K562 (cell line): ENCODE measurements around the gene PLCB1. TPM values are rescaled to one million over a fixed set of nuclear protein-coding genes. Genes with fewer than 3 reads are reported as not detected.

ENCODE experiments used
- ATAC-seq: fragments of 200-7000 bp; cut with Tn5 transposase; 3 replicates; pipeline ENCODE4 v1.9.1; 2020; ENCODE audit warnings: moderate library complexity
- BruUV-seq: library from RNA; stranded (reverse); fragments of 400-500 nt; replicated peaks from 2 replicates; lab custom pipeline; 2021; lab: Mats Ljungman, UMichigan
- CTCF ChIA-PET: fragments of 300-600 bp; formaldehyde crosslinking; extraction: SDS; loops from one replicate; lab custom pipeline; 2021; ENCODE audit warnings: low intra/inter-chr PET ratio; lab: Yijun Ruan, JAX
- POLR2A ChIA-PET: fragments of 300-600, 350-650 bp; sonication (Branson Sonifier 250); formaldehyde crosslinking; extraction: SDS; loops from one replicate; lab custom pipeline; 2021; ENCODE audit warnings: antibody characterized with exemption, inconsistent platforms; lab: Yijun Ruan, JAX
- DNase-seq, 4 experiments: peaks; one replicate each; pipeline versions ENCODE4 v3.0.0 to v3.0.0-alpha.2; 2011 to 2018; ENCODE audit warnings: low spot score in 3 of 4, mixed read lengths in 3 of 4; ENCODE audit errors: extremely low read depth in 1 of 4
- FAIRE-seq: peaks from 2 replicates; lab custom pipeline; 2011; peaks lifted over from hg19 to GRCh38; lab: Jason Lieb, UNC
- H2AFZ ChIP-seq: 2 replicates; pipeline ENCODE4 v1.6.0; 2011; ENCODE audit warnings: low read depth, low read length, control low read depth, inconsistent platforms
- H3K27ac ChIP-seq: fragments of 200-600 bp; 3 replicates; pipeline ENCODE4 v1.8.0; 2011; ENCODE audit warnings: low read depth, mild to moderate bottlenecking, control low read depth, inconsistent platforms, low read length, moderate library complexity, mixed read lengths; ENCODE audit errors: extremely low read depth
- H3K27me3 ChIP-seq, 2 experiments: fragments of 300-600 bp in 1 of 2; 2 replicates in 1 of 2; 3 replicates in 1 of 2; pipeline versions ENCODE4 v1.6.0 to v1.8.0; 2011; ENCODE audit warnings: inconsistent platforms in 2 of 2, low read length in 2 of 2, mild to moderate bottlenecking in 1 of 2, mixed read lengths in 1 of 2, moderate library complexity in 1 of 2; ENCODE audit not compliant: control insufficient read depth in 2 of 2, insufficient read depth in 2 of 2
- H3K36me3 ChIP-seq: fragments of 300-600 bp; 3 replicates; pipeline ENCODE4 v1.8.0; 2011; ENCODE audit warnings: mild to moderate bottlenecking, low read length, inconsistent platforms; ENCODE audit not compliant: control insufficient read depth, insufficient read depth
- H3K4me1 ChIP-seq, 2 experiments: fragments of 200-600 bp in 1 of 2; replicated peaks in 1 of 2; 2 replicates in 1 of 2; 3 replicates in 1 of 2; pipeline versions ENCODE4 v1.5.1 to v1.8.0; 2011; ENCODE audit warnings: inconsistent platforms in 2 of 2, low read length in 2 of 2, mild to moderate bottlenecking in 1 of 2, mixed read lengths in 1 of 2, moderate library complexity in 1 of 2; ENCODE audit not compliant: control insufficient read depth in 2 of 2, insufficient read depth in 2 of 2
- H3K4me2 ChIP-seq: 2 replicates; pipeline ENCODE4 v1.6.1; 2011; ENCODE audit warnings: low read length, control low read depth, inconsistent platforms, mixed read lengths; ENCODE audit not compliant: insufficient read depth
- H3K4me3 ChIP-seq: fragments of 200-600 bp; sonication (generic), shearing (Covaris generic); 2 replicates; pipeline ENCODE4 v1.5.1; 2016; ENCODE audit warnings: control low read depth, inconsistent platforms
- H3K79me2 ChIP-seq: fragments of 200-600 bp; 3 replicates; pipeline ENCODE4 v1.8.0; 2011; ENCODE audit warnings: low read length, inconsistent platforms; ENCODE audit not compliant: control insufficient read depth, insufficient read depth
- H3K9ac ChIP-seq, 2 experiments: 2 replicates each; pipeline versions ENCODE4 v1.6.0 to v1.6.1; 2011; ENCODE audit warnings: low read depth in 2 of 2, low read length in 2 of 2, control low read depth in 1 of 2, inconsistent platforms in 1 of 2, mild to moderate bottlenecking in 1 of 2, mixed read lengths in 1 of 2; ENCODE audit not compliant: insufficient read depth in 1 of 2
- H3K9me1 ChIP-seq: one replicate; pipeline ENCODE4 v1.6.0; 2011; ENCODE audit warnings: inconsistent platforms, mild to moderate bottlenecking, low read length, moderate library complexity; ENCODE audit not compliant: control insufficient read depth, insufficient read depth
- H3K9me3 ChIP-seq: replicated peaks from 2 replicates; pipeline ENCODE4 v1.5.1; 2011; ENCODE audit warnings: low read depth, low read length, inconsistent platforms; ENCODE audit not compliant: control insufficient read depth, insufficient read depth
- H4K20me1 ChIP-seq: replicated peaks from 2 replicates; pipeline ENCODE4 v1.6.1; 2011; ENCODE audit warnings: low read length, inconsistent platforms, mixed read lengths; ENCODE audit not compliant: control insufficient read depth, insufficient read depth
- BCOR ChIP-seq: fragments of 450-650 bp; IDR thresholded peaks from 2 replicates; pipeline ENCODE4 v1.6.1; 2016
- BMI1 ChIP-seq: fragments of 150-350 bp; IDR thresholded peaks from 2 replicates; pipeline ENCODE4 v1.6.1; 2014; ENCODE audit warnings: low read length
- FOXM1 ChIP-seq, 2 experiments: fragments of 450-650 bp in 1 of 2; sonication (generic) in 1 of 2; formaldehyde crosslinking in 1 of 2; IDR thresholded peaks; 2 replicates each; pipeline versions ENCODE4 v1.6.1 to v1.9.0; 2017 to 2022; ENCODE audit warnings: low read depth in 2 of 2, mild to moderate bottlenecking in 2 of 2, missing genetic modification reagents in 1 of 2, moderate library complexity in 1 of 2
- GATA2 ChIP-seq: sonication (generic); formaldehyde crosslinking; IDR thresholded peaks from 2 replicates; pipeline ENCODE4 v1.4.0; 2020; ENCODE audit warnings: mild to moderate bottlenecking, missing genetic modification reagents
- MEIS2 ChIP-seq: fragments of 450-650 bp; IDR thresholded peaks from 2 replicates; pipeline ENCODE4 v1.6.1; 2014; ENCODE audit warnings: mild to moderate bottlenecking; ENCODE audit not compliant: partially characterized antibody
- MYC ChIP-seq, 2 experiments: fragments of 250-450 bp in 1 of 2; sonication (Bioruptor Pico) in 1 of 2; IDR thresholded peaks; 2 replicates each; pipeline versions ENCODE4 v1.5.1 to v1.6.1; 2012 to 2021; ENCODE audit warnings: low read depth in 2 of 2, borderline replicate concordance in 1 of 2, improper control_type of control experiment in 1 of 2, low read length in 1 of 2, mild to moderate bottlenecking in 1 of 2, moderate library complexity in 1 of 2
- NCOA2 ChIP-seq, 2 experiments: fragments of 450-650 bp; IDR thresholded peaks; 2 replicates each; pipeline ENCODE4 v1.6.1; 2018; ENCODE audit warnings: mild to moderate bottlenecking in 2 of 2, moderate library complexity in 1 of 2; ENCODE audit not compliant: partially characterized antibody in 2 of 2
- NFYB ChIP-seq: IDR thresholded peaks from 2 replicates; pipeline ENCODE4 v1.6.1; 2011; ENCODE audit warnings: mild to moderate bottlenecking, moderate library complexity; ENCODE audit not compliant: insufficient read length; ENCODE audit errors: extremely low read depth
- NR3C1 ChIP-seq: sonication (generic); formaldehyde crosslinking; IDR thresholded peaks from 2 replicates; pipeline ENCODE4 v1.8.1; 2022; ENCODE audit warnings: missing genetic modification reagents
- POU5F1 ChIP-seq: fragments of 150-350 bp; IDR thresholded peaks from 2 replicates; pipeline ENCODE4 v1.6.1; 2014; ENCODE audit warnings: borderline replicate concordance, low read length, low read depth, mild to moderate bottlenecking; ENCODE audit not compliant: partially characterized antibody
- REST ChIP-seq, 2 experiments: fragments of 450-650 bp; formaldehyde crosslinking in 1 of 2; IDR thresholded peaks; 2 replicates each; pipeline versions ENCODE4 v1.4.0 to v1.6.1; 2014 to 2020; ENCODE audit warnings: mild to moderate bottlenecking in 2 of 2, borderline replicate concordance in 1 of 2, low read depth in 1 of 2
- TSC22D4 ChIP-seq: fragments of 450-650 bp; IDR thresholded peaks from 2 replicates; pipeline ENCODE4 v1.6.1; 2016; ENCODE audit warnings: missing genetic modification characterization, missing biosample characterization, control low read depth
- ZEB2 ChIP-seq: fragments of 450-650 bp; IDR thresholded peaks from 2 replicates; pipeline ENCODE4 v1.6.1; 2016
- ZNF24 ChIP-seq: fragments of 450-650 bp; IDR thresholded peaks from 2 replicates; pipeline ENCODE4 v1.6.1; 2016
- ZNF282 ChIP-seq: sonication (generic); formaldehyde crosslinking; IDR thresholded peaks from 2 replicates; pipeline ENCODE4 v1.8.1; 2023; ENCODE audit warnings: missing genetic modification reagents
- ZNF717 ChIP-seq: fragments of 250-450 bp; sonication (Bioruptor Pico); IDR thresholded peaks from 2 replicates; pipeline ENCODE4 v1.5.0; 2021
- in situ Hi-C: fragments of 300-500 bp; cut with MboI; formaldehyde crosslinking; loops from 4 replicates; pipeline ENCODE4 v1.15.0; 2018; ENCODE audit warnings: inconsistent platforms, mixed read lengths
- intact Hi-C: fragments of 100-400 bp; cut with micrococcal nuclease; formaldehyde crosslinking; loops from 2 replicates; pipeline ENCODE4 v1.14.2; 2022
- polyA plus RNA-seq, 8 experiments: library from polyadenylated mRNA; depleted of rRNA in 4 of 8; stranded (reverse) in 5 of 8; unstranded in 3 of 8; fragments of >200 nt; fragmentation: Nextera tagmentation in 2 of 8; fragmentation: Illumina TruSeq in 1 of 8; extraction: Ambion mirVana in 2 of 8; extraction: Trizol in 1 of 8; gene quantifications; 2 replicates each; pipeline versions ENCODE4 v1.2.1 to v1.2.3, GENCODE V29; 2011 to 2014; ENCODE audit warnings: inconsistent platforms in 1 of 8, missing spikeins in 1 of 8
- total RNA-seq, 7 experiments: library from RNA; depleted of rRNA in 6 of 7; stranded (reverse); fragments of >200 nt in 6 of 7; fragmentation: Illumina TruSeq in 2 of 7; extraction: Trizol in 2 of 7; gene quantifications; 2 replicates each; pipeline versions ENCODE4 v1.2.1 to v1.2.3, GENCODE V29; 2011 to 2021; ENCODE audit warnings: low replicate concordance in 1 of 7

The PLCB1 gene
- total and polyA plus RNA-seq, 9 of the 15 experiments (the other 6 are each of a cell fraction or from before 2014, with no cell fraction given): 0.34 to 3.1 (median 1.3) TPM

- H3K9ac ChIP-seq: no peak overlapping the region
- in situ Hi-C loops (no loop called here), intact Hi-C loops (no loop called here)
- DNase-seq: no peak
- H3K79me2 ChIP-seq: no peaks in the 10 kb centered on the region
- no peak for FAIRE-seq
- H3K9me1 ChIP-seq: no peaks in the 10 kb centered on the region
- H3K27me3 ChIP-seq: no peaks in the 10 kb centered on the region
- BruUV-seq: no TSS peak
- H3K36me3 ChIP-seq: no peaks in the 10 kb centered on the region
- no peak overlapping the region for H3K4me2 ChIP-seq
- H2AFZ ChIP-seq: no peak overlapping the region
- H3K4me3 ChIP-seq: no peak overlapping the region
- no peak for ATAC-seq
- no peaks in the 10 kb centered on the region for H3K9me3 ChIP-seq
- ChIA-PET CTCF (no interaction called here), POLR2A (interaction anchor here (0.7 kb wide), 1 partner anchor 333 kb away, joined by 3 read pairs; no protein-coding TSS in a partner anchor)
- no peaks in the 10 kb centered on the region for H3K4me1 ChIP-seq
- H4K20me1 ChIP-seq: no peaks in the 10 kb centered on the region
- H3K27ac ChIP-seq: no peak overlapping the region
- TF ChIP-seq NR3C1 (CRISPR knock-in tag) (no peak), GATA2 (CRISPR knock-in tag) (no peak), BMI1 (no peak), ZEB2 (no peak), MEIS2 (no peak), NFYB (no peak), TSC22D4 (tag) (no peak), MYC (IDR thresholded peaks at IDR 0.05; ENCODE audit: low read depth, low read length) (no peak), MYC (CRISPR knock-in tag; IDR thresholded peaks at IDR 0.05; ENCODE audit: borderline replicate concordance, low read depth) (no peak), ZNF282 (CRISPR knock-in tag) (no peak), BCOR (no peak), ZNF717 (no peak), NCOA2 (IDR thresholded peaks at IDR 0.05; ENCODE audit: partially characterized antibody in 2 of 2) (no peak), FOXM1 (IDR thresholded peaks at IDR 0.05; ENCODE audit: low read depth) (no peak), FOXM1 (CRISPR knock-in tag; IDR thresholded peaks at IDR 0.05; ENCODE audit: low read depth) (no peak), ZNF24 (no peak), POU5F1 (no peak), REST (IDR thresholded peaks at IDR 0.05; ENCODE audit: borderline replicate concordance) (no peak), REST (CRISPR knock-in tag; IDR thresholded peaks at IDR 0.05; ENCODE audit: low read depth) (no peak)
These were observed 648.8 kb downstream of the PLCB1 start for GRCh38 chr20:8780915-8781314.
